ENCODE measurements around the gene CEP41.

Gene CEP41

DNA sequence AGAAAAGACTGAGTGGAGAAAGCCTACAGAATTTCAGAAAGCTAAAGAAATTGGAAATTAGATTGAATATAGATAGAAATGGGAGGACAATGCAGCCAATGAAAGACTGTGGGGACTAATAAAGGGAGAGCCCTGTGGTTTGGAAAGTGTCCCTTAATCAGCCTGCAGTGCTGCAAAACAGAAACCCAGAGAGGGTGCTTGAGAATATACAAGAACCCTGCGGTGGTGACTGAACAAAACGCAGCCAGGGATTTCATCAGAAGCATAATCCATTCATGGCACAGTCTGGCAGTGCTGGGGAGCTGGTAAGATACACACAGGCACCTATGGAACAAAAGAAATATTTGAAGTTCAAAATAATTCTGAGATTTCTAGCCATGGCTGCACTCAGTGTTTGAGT, 19.1 kb downstream of the CEP41 start:
- in situ Hi-C loops (cut with MboI; ENCODE audit: low sequenced_read_pairs): no loop called here

- in situ Hi-C loops (cut with MboI; ENCODE audit: low sequenced_read_pairs): no loop called here
These were observed 19.8 kb downstream of the CEP41 start for GRCh38 chr7:130420943-130421578.

GRCh38 chr7:130419658-130420057, 21.2 kb downstream of the CEP41 start:
- in situ Hi-C loops (cut with MboI; ENCODE audit: low sequenced_read_pairs): no loop called here

GRCh38 chr7:130418306-130418705, 22.5 kb downstream of the CEP41 start:
- in situ Hi-C loops (cut with MboI; ENCODE audit: low sequenced_read_pairs): no loop called here

- in situ Hi-C loops (cut with MboI; ENCODE audit: low sequenced_read_pairs): no loop called here
These were observed 23.6 kb downstream of the CEP41 start for GRCh38 chr7:130417213-130417612.

DNA sequence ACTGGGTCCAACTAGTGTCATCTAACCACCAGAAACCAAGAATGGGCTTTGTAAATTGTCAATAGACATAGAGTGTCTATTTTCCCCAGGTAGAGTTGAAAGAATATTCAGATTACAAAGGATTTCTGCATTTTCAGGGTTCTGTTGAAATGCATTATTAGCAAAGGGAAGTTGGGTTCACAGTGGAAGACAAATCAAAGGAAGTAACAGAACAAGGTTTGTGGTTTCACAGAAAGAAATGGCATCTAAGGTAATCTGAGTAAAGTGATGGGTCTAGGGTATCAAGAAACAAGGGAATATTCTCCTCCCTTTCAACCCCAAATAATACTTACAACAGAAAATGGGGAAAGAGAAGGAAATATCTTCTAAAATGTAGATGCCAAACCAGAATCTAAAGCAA, 25.8 kb downstream of the CEP41 start:
- in situ Hi-C loops (cut with MboI; ENCODE audit: low sequenced_read_pairs): no loop called here

DNA sequence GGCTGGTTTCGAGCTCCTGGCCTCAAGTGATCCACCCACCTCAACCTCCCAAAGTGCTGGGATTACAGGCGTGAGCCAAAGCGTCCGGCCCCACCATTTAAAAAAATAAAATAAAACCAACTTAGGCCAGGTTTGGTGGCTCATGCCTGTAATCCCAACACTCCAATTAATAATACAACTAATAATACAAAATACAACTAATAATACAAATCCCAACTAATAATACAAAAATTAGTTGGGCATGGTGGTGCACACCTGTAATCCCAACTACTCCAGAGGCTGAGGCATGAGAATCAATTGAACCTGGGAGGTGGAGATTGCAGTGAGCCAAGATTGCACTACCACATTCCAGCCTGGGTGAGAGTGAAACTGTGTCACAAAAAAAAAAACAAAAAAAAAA, 27.6 kb downstream of the CEP41 start:
- in situ Hi-C loops (cut with MboI; ENCODE audit: low sequenced_read_pairs): no loop called here

DNA sequence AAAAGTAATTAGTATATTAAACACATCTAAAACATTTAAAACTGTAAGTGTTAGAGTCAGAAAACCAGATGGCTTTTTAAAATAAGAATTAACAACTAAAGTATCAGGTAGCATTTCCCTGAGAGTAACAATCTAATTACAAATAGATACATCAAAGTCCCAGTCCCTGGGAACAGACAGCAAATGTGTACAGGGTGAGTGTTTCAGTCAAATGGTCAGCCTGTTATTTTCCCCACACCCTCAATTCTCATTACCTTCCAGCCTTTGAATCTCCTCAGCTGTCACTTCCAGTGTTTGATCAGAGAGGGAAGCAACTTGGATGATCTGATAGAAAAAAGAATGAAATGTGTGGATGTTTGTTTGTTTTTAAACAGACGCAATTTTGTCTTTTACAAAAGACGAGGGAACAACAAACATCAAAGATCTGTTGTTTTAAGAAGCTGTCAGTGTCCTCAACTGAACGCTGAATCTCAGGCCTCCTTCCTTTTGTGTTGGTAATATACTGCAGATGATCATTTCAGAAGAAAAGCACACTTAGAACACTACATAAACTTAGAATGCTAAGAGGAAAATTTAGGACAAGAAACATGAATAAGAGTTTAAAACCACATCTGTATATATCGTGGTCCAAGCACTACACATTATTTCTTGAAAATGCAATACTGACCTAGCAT, 29.8 kb downstream of the CEP41 start:
- in situ Hi-C loops (cut with MboI; ENCODE audit: low sequenced_read_pairs): no loop called here

GRCh38 chr7:130409712-130410072, 31.1 kb downstream of the CEP41 start:
- in situ Hi-C loops (cut with MboI; ENCODE audit: low sequenced_read_pairs): no loop called here

DNA sequence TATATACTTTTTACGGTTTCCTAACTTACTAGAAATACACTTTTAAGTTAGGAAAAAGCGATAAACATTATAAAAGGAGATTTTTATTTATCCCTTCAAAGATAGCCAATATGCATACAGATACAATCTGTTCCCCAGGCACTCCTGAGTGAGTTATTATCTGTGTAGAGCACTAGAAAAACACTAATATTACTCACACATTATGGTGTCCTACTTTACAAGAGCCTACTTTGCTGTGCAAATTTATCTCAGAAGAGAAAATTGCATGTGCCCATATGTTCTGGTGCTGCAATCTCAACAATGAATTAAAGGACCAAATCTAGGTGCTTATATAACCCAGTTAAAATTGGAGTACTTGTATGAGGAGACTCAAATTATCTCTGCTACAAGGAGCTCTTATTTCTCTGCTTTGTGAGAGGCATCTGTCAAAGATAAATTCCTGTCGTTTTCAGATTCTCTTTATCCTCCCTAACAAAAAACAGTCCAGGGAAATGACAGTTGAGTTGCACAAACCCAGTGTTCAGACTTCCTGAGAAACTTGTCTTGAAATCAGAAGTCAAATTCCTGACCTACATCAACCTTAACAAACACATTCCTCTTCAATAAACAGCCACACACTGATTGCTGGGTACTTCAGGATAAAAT, 31.6 kb downstream of the CEP41 start:
- in situ Hi-C loops (cut with MboI; ENCODE audit: low sequenced_read_pairs): no loop called here

GRCh38 chr7:130405003-130405402, 35.8 kb downstream of the CEP41 start:
- in situ Hi-C loops (cut with MboI; ENCODE audit: low sequenced_read_pairs): no loop called here

GRCh38 chr7:130401578-130401977, 39.2 kb downstream of the CEP41 start:
- in situ Hi-C loops (cut with MboI; ENCODE audit: low sequenced_read_pairs): no loop called here

GRCh38 chr7:130401101-130401500, 39.7 kb downstream of the CEP41 start:
- in situ Hi-C loops (cut with MboI; ENCODE audit: low sequenced_read_pairs): no loop called here

DNA sequence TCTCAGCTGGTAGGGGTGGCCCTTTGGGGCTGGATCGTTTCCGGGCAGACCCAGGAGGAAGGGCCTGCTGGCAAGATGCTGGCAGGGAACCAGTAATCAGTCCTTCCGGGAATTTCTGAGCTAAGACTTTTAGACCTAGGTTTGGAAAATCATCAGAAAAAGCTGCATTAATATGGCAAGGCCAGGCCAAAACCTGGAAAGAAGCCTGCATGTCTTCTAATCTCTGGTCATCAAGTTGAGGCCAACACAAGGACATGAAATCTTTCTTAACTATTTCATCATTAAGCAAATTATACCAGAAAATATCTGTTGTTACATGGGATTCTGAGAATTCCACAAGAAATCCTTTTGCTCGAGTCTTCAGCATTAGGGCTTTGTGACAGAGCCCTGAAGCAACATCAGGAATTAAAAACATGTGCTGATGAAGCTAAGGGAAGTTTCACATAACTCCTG, 40.7 kb downstream of the CEP41 start:
- in situ Hi-C loops (cut with MboI; ENCODE audit: low sequenced_read_pairs): no loop called here

DNA sequence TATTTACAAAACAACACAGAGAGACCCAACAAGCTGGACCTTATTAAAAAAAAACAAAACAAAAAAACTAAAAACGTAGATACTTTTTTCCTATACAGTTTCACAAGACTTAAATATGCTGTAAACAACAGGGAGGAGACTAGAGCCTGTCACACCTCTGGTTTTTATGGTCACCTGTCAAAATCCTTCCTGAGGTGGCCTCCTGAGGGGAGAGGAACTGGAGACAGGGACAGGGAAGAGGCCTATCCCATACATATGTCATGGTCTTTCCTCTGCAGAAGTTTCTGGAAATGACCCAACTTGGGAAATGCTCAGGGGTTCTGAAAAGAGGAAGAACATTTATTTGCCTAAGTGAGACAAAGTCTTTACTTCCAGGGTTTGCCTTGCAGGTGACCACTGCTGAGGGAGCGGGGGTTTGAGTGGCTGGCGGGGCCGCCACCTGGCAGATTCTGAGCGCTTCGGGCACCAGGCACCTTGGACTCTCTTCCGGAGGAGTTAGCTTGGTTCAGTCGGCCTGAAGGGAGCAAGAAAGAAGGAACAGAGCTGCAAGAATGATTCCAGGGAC, 42.2 kb downstream of the CEP41 start:
- in situ Hi-C loops (cut with MboI; ENCODE audit: low sequenced_read_pairs): no loop called here

- in situ Hi-C loops (cut with MboI; ENCODE audit: low sequenced_read_pairs): no loop called here
These were observed 43.1 kb downstream of the CEP41 start for GRCh38 chr7:130397758-130398073.

DNA sequence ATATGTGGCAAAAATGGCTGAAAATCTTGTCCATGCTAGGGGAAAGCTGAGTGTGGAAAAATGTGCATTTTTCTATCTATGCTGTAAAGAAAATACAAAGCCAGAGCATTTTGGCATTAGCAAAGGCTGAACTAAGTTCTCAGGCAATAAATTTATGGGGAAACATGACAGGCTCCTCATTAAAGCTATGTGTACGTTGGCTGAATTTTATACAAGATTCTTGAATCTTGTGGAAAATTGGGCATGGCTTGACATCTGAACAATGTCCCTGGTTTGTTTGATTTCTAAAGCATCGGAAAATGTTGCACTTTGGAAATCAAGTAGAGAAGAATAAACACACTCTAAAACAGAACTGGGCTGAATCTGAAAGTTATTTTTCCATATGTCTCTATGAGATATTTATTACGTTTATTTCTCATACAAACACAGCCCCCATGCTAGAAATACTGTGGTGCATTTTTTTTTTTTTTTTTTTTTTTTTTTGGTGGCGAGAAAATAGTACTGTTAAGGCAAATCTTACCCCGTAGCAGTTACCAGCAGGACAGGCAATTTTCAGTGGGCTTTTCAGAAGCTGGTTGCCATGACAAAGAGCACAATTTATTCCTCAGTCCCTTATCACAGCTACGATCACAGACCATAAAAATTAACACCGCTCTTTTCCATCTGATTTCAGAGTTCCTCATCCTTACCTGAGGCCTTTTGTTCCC, 43.6 kb downstream of the CEP41 start:
- in situ Hi-C loops (cut with MboI; ENCODE audit: low sequenced_read_pairs): no loop called here

DNA sequence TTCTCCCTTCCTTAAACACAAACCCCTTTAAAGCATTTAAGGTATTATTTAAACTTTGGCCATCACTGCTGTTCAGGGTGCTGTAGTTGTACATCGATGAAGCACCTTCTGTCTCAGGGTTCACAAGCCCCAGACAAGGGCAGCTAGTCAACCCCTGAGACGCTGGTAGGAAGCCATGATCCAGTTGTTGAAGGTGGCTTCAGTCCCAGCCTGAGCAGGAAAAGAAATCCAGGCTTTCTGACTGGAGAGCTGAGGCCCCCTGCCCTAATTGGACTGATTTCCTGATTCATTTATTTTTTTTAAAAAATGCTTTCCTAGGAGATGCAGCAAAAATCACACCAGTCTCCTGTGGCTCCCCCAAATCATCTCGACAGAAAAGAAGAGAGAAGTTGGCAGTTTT, 44.7 kb downstream of the CEP41 start:
- in situ Hi-C loops (cut with MboI; ENCODE audit: low sequenced_read_pairs): no loop called here

DNA sequence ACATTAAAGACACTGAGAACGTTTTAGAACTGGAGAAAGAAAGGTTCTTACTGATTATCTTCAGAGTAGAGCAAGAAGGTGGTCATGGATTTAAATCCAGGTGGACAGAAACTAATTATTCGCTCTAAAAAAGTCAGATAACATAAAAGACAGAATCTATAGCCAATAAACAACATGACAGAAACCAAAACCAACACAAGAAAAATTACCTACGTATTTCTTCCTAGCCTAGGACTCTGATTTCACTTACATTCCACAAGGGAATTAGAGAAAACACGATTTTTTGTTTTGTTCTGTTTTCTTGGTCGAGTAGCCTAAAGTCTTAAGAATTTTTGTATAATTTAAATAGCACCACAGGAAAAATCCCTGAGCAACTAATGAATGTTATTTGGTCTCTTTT, 45.4 kb downstream of the CEP41 start:
- in situ Hi-C loops (cut with MboI; ENCODE audit: low sequenced_read_pairs): no loop called here

GRCh38 chr7:130394421-130395195, 46.2 kb downstream of the CEP41 start:
- in situ Hi-C loops (cut with MboI; ENCODE audit: low sequenced_read_pairs): no loop called here
